ENCODE data around the gene VEZF1. TPM values are rescaled to one million over a fixed set of nuclear protein-coding genes. Genes with fewer than 3 reads are reported as not detected.

The VEZF1 gene
- total and polyA plus RNA-seq, 8 donors, result 62.7 to 106 (median 98.5) TPM

- no peaks in the 10 kb centered on the region for H3K4me1 ChIP-seq
- DNase-seq, result no peak
- H3K27ac ChIP-seq, result no peak overlapping the region
- no peaks in the 10 kb centered on the region for H3K36me3 ChIP-seq
- peaks cover 0 to 4% of the 10 kb centered on the region in 2 donors for H3K27me3 ChIP-seq
- TF ChIP-seq CTCF (IDR thresholded peaks at IDR 0.05), result no peak
- no peak overlapping the region for H3K4me3 ChIP-seq
- no peak for ATAC-seq
- intact Hi-C loops (cut with DNase I), result no loop called here
- no peaks in the 10 kb centered on the region for H3K9me3 ChIP-seq
Measured at GRCh38 chr17:58020401-58020800, 32.3 kb upstream of the VEZF1 start.

GRCh38 chr17:58019521-58019920 is 31.5 kb upstream of the VEZF1 start:
- no peak for TF ChIP-seq CTCF (IDR thresholded peaks at IDR 0.05)
- DNase-seq (no peak), ATAC-seq (no peak)
- H3K4me1 ChIP-seq, result no peaks in the 10 kb centered on the region
- no peaks in the 10 kb centered on the region for H3K9me3 ChIP-seq
- H3K27me3 ChIP-seq, result peaks cover 0 to 4% of the 10 kb centered on the region in 2 donors
- no peaks in the 10 kb centered on the region for H3K36me3 ChIP-seq
- no peak overlapping the region for H3K27ac ChIP-seq
- intact Hi-C loops (cut with DNase I), result no loop called here
- no peak overlapping the region for H3K4me3 ChIP-seq

- H3K36me3 ChIP-seq, result no peaks in the 10 kb centered on the region
- no peak overlapping the region for H3K27ac ChIP-seq
- TF ChIP-seq CTCF (IDR thresholded peaks at IDR 0.05), result no peak
- no peaks in the 10 kb centered on the region for H3K9me3 ChIP-seq
- H3K4me3 ChIP-seq, result no peak overlapping the region
- peaks cover 0 to 4% of the 10 kb centered on the region in 2 donors for H3K27me3 ChIP-seq
- ATAC-seq (no peak), DNase-seq (no peak)
- H3K4me1 ChIP-seq, result no peaks in the 10 kb centered on the region
- intact Hi-C loops (cut with DNase I), result no loop called here
Measured at GRCh38 chr17:58019039-58019438, 31.0 kb upstream of the VEZF1 start.

GRCh38 chr17:58010067-58010799 is 22.2 kb upstream of the VEZF1 start:
- Histone ChIP-seq H3K27me3 (no peaks in the 10 kb centered on the region), H3K27ac (no peak overlapping the region), H3K4me1 (peaks cover 10 to 19% of the 10 kb centered on the region in 2 donors), H3K4me3 (no peak overlapping the region), H3K9me3 (no peaks in the 10 kb centered on the region), H3K36me3 (peaks cover 3 to 8% of the 10 kb centered on the region in 2 donors)
- ATAC-seq (no peak), DNase-seq (no peak)
- intact Hi-C loops (cut with DNase I), result no loop called here
- TF ChIP-seq CTCF (IDR thresholded peaks at IDR 0.05), result no peak

GRCh38 chr17:58007781-58008706 is 20.0 kb upstream of the VEZF1 start:
- Histone ChIP-seq H3K27ac (peak overlapping the region; percentile 95 to 97), H3K4me3 (peak overlapping the region; percentile 95 to 97), H3K27me3 (no peaks in the 10 kb centered on the region), H3K9me3 (no peaks in the 10 kb centered on the region), H3K36me3 (peaks cover 8 to 30% of the 10 kb centered on the region in 2 donors), H3K4me1 (peaks cover 17 to 40% of the 10 kb centered on the region in 2 donors)
- peak; percentile 8 for ATAC-seq
- intact Hi-C loops (cut with DNase I), result loop anchor here in 1 of 2 donors (10.0 kb wide), 1 partner anchor 77 kb away; the partner anchor contains the start of gene DYNLL2
- TF ChIP-seq CTCF (IDR thresholded peaks at IDR 0.05), result no peak
- no peak for DNase-seq

All from left lung (tissue), 10 donors.